Measurements from ENCODE around the gene NTF3. TPM values are rescaled to one million over a fixed set of nuclear protein-coding genes. Genes with fewer than 3 reads are reported as not detected.

NTF3 gene
- total RNA-seq, 3 donors from 2014 or later: not detected

GRCh38 chr12:5460817-5461216 lies 28.9 kb downstream of the NTF3 start:
- Mint-ChIP-seq H3K9me3 (no peaks in the 10 kb centered on the region), H3K4me1 (ENCODE audit: low read depth) (peaks cover 6% of the 10 kb centered on the region), H3K36me3 (ENCODE audit: insufficient read depth) (no peaks in the 10 kb centered on the region), H3K27me3 (ENCODE audit: low read depth) (no peaks in the 10 kb centered on the region), H3K4me3 (no peak overlapping the region)
- no peak for ATAC-seq
- DNase-seq: no peak

- Mint-ChIP-seq H3K4me1 (ENCODE audit: low read depth) (peaks cover 4% of the 10 kb centered on the region), H3K4me3 (no peak overlapping the region), H3K36me3 (ENCODE audit: insufficient read depth) (no peaks in the 10 kb centered on the region), H3K9me3 (no peaks in the 10 kb centered on the region), H3K27me3 (ENCODE audit: low read depth) (no peaks in the 10 kb centered on the region)
- ATAC-seq (no peak), DNase-seq (no peak)
These were observed 30.1 kb downstream of the NTF3 start for GRCh38 chr12:5461966-5462365.

- no peak for ATAC-seq
- H3K4me3 Mint-ChIP-seq: no peak overlapping the region
- H3K27me3 Mint-ChIP-seq (ENCODE audit: low read depth): peaks cover 1% of the 10 kb centered on the region
- H3K9me3 Mint-ChIP-seq: no peaks in the 10 kb centered on the region
- H3K4me1 Mint-ChIP-seq (ENCODE audit: low read depth): no peaks in the 10 kb centered on the region
- DNase-seq: no peak
- H3K36me3 Mint-ChIP-seq (ENCODE audit: insufficient read depth): no peaks in the 10 kb centered on the region
These were observed 32.2 kb downstream of the NTF3 start for GRCh38 chr12:5464096-5464495.

GRCh38 chr12:5465384-5465783 lies 33.5 kb downstream of the NTF3 start:
- no peak for ATAC-seq
- H3K36me3 Mint-ChIP-seq (ENCODE audit: insufficient read depth): no peaks in the 10 kb centered on the region
- peaks cover 1% of the 10 kb centered on the region for H3K27me3 Mint-ChIP-seq (ENCODE audit: low read depth)
- H3K4me3 Mint-ChIP-seq: no peak overlapping the region
- no peaks in the 10 kb centered on the region for H3K4me1 Mint-ChIP-seq (ENCODE audit: low read depth)
- DNase-seq: no peak
- H3K9me3 Mint-ChIP-seq: no peaks in the 10 kb centered on the region

- H3K4me3 Mint-ChIP-seq: no peak overlapping the region
- DNase-seq (no peak), ATAC-seq (no peak)
- no peaks in the 10 kb centered on the region for H3K4me1 Mint-ChIP-seq (ENCODE audit: low read depth)
- H3K9me3 Mint-ChIP-seq: no peaks in the 10 kb centered on the region
- peaks cover 1% of the 10 kb centered on the region for H3K27me3 Mint-ChIP-seq (ENCODE audit: low read depth)
- no peaks in the 10 kb centered on the region for H3K36me3 Mint-ChIP-seq (ENCODE audit: insufficient read depth)
These were observed 34.6 kb downstream of the NTF3 start for GRCh38 chr12:5466521-5466960.

GRCh38 chr12:5467931-5468330 lies 36.0 kb downstream of the NTF3 start:
- Mint-ChIP-seq H3K4me3 (no peak overlapping the region), H3K27me3 (ENCODE audit: low read depth) (peaks cover 1% of the 10 kb centered on the region), H3K36me3 (ENCODE audit: insufficient read depth) (no peaks in the 10 kb centered on the region), H3K9me3 (no peaks in the 10 kb centered on the region), H3K4me1 (ENCODE audit: low read depth) (no peaks in the 10 kb centered on the region)
- DNase-seq (no peak), ATAC-seq (no peak)

- Mint-ChIP-seq H3K4me3 (no peak overlapping the region), H3K9me3 (no peaks in the 10 kb centered on the region), H3K27me3 (ENCODE audit: low read depth) (peaks cover 12% of the 10 kb centered on the region), H3K36me3 (ENCODE audit: insufficient read depth) (no peaks in the 10 kb centered on the region), H3K4me1 (ENCODE audit: low read depth) (no peaks in the 10 kb centered on the region)
- no peak for DNase-seq
- ATAC-seq: no peak
These were observed 38.3 kb downstream of the NTF3 start for GRCh38 chr12:5470221-5470620.

GRCh38 chr12:5470703-5471102 lies 38.8 kb downstream of the NTF3 start:
- ATAC-seq: no peak

GRCh38 chr12:5473076-5473782 lies 41.3 kb downstream of the NTF3 start:
- H3K36me3 Mint-ChIP-seq (ENCODE audit: insufficient read depth): no peaks in the 10 kb centered on the region
- H3K27me3 Mint-ChIP-seq (ENCODE audit: low read depth): peaks cover 11% of the 10 kb centered on the region
- H3K9me3 Mint-ChIP-seq: no peaks in the 10 kb centered on the region
- DNase-seq: no peak
- no peak overlapping the region for H3K4me3 Mint-ChIP-seq
- ATAC-seq: no peak
- H3K4me1 Mint-ChIP-seq (ENCODE audit: low read depth): no peaks in the 10 kb centered on the region

More at GRCh38 chr12:5470703-5471102, 38.8 kb downstream of the NTF3 start:
- H3K36me3 Mint-ChIP-seq (ENCODE audit: insufficient read depth): no peaks in the 10 kb centered on the region
- DNase-seq: no peak
- H3K9me3 Mint-ChIP-seq: no peaks in the 10 kb centered on the region
- H3K4me3 Mint-ChIP-seq: no peak overlapping the region
- H3K27me3 Mint-ChIP-seq (ENCODE audit: low read depth): peaks cover 12% of the 10 kb centered on the region
- no peaks in the 10 kb centered on the region for H3K4me1 Mint-ChIP-seq (ENCODE audit: low read depth)

GRCh38 chr12:5473783-5474116 lies 41.8 kb downstream of the NTF3 start:
- no peak for ATAC-seq
- no peaks in the 10 kb centered on the region for H3K36me3 Mint-ChIP-seq (ENCODE audit: insufficient read depth)
- no peak overlapping the region for H3K4me3 Mint-ChIP-seq
- H3K4me1 Mint-ChIP-seq (ENCODE audit: low read depth): no peaks in the 10 kb centered on the region
- H3K9me3 Mint-ChIP-seq: no peaks in the 10 kb centered on the region
- no peak for DNase-seq
- peaks cover 11% of the 10 kb centered on the region for H3K27me3 Mint-ChIP-seq (ENCODE audit: low read depth)

GRCh38 chr12:5476356-5476755 lies 44.4 kb downstream of the NTF3 start:
- ATAC-seq: no peak
- no peak overlapping the region for H3K4me3 Mint-ChIP-seq
- no peaks in the 10 kb centered on the region for H3K4me1 Mint-ChIP-seq (ENCODE audit: low read depth)
- H3K9me3 Mint-ChIP-seq: no peaks in the 10 kb centered on the region
- no peak for DNase-seq
- peaks cover 11% of the 10 kb centered on the region for H3K27me3 Mint-ChIP-seq (ENCODE audit: low read depth)
- no peaks in the 10 kb centered on the region for H3K36me3 Mint-ChIP-seq (ENCODE audit: insufficient read depth)

- H3K9me3 Mint-ChIP-seq: no peaks in the 10 kb centered on the region
- no peaks in the 10 kb centered on the region for H3K36me3 Mint-ChIP-seq (ENCODE audit: insufficient read depth)
- ATAC-seq (no peak), DNase-seq (no peak)
- H3K4me3 Mint-ChIP-seq: no peak overlapping the region
- no peaks in the 10 kb centered on the region for H3K4me1 Mint-ChIP-seq (ENCODE audit: low read depth)
- H3K27me3 Mint-ChIP-seq (ENCODE audit: low read depth): peaks cover 11% of the 10 kb centered on the region
These were observed 46.3 kb downstream of the NTF3 start for GRCh38 chr12:5478081-5478706.

GRCh38 chr12:5479761-5480160 lies 47.9 kb downstream of the NTF3 start:
- H3K27me3 Mint-ChIP-seq (ENCODE audit: low read depth): peaks cover 4% of the 10 kb centered on the region
- ATAC-seq: no peak
- DNase-seq: no peak
- no peaks in the 10 kb centered on the region for H3K4me1 Mint-ChIP-seq (ENCODE audit: low read depth)
- H3K4me3 Mint-ChIP-seq: no peak overlapping the region
- no peaks in the 10 kb centered on the region for H3K36me3 Mint-ChIP-seq (ENCODE audit: insufficient read depth)
- H3K9me3 Mint-ChIP-seq: no peaks in the 10 kb centered on the region

- no peak for DNase-seq
- Mint-ChIP-seq H3K27me3 (ENCODE audit: low read depth) (no peaks in the 10 kb centered on the region), H3K36me3 (ENCODE audit: insufficient read depth) (no peaks in the 10 kb centered on the region), H3K9me3 (no peaks in the 10 kb centered on the region), H3K4me3 (no peak overlapping the region), H3K4me1 (ENCODE audit: low read depth) (no peaks in the 10 kb centered on the region)
- no peak for ATAC-seq
These were observed 48.5 kb downstream of the NTF3 start for GRCh38 chr12:5480218-5480937.

GRCh38 chr12:5480938-5481303 lies 49.0 kb downstream of the NTF3 start:
- Mint-ChIP-seq H3K36me3 (ENCODE audit: insufficient read depth) (no peaks in the 10 kb centered on the region), H3K4me1 (ENCODE audit: low read depth) (no peaks in the 10 kb centered on the region), H3K4me3 (no peak overlapping the region), H3K9me3 (no peaks in the 10 kb centered on the region), H3K27me3 (ENCODE audit: low read depth) (no peaks in the 10 kb centered on the region)
- DNase-seq (no peak), ATAC-seq (no peak)
